Panc1 (cell line): ENCODE results near the gene LSM4. TPM values are rescaled to one million over a fixed set of nuclear protein-coding genes. Genes with fewer than 3 reads are reported as not detected.

ENCODE experiments used
- ATAC-seq: fragments of 200-7000 bp; cut with Tn5 transposase; 2 replicates; pipeline ENCODE4 v1.9.1; 2020; ENCODE audit warnings: mild to moderate bottlenecking, moderate library complexity
- BruUV-seq: library from RNA; stranded (reverse); fragments of 400-500 nt; replicated peaks from 2 replicates; lab custom pipeline; 2021; lab: Mats Ljungman, UMichigan
- CTCF ChIA-PET: fragments of 300-600 bp; sonication (Branson Sonifier 250); formaldehyde crosslinking; loops from one replicate; lab custom pipeline; 2022; ENCODE audit warnings: antibody characterized with exemption; lab: Charles Lee
- POLR2A ChIA-PET: fragments of 300-600 bp; sonication (Branson Sonifier 250); formaldehyde crosslinking; loops from one replicate; lab custom pipeline; 2022; ENCODE audit warnings: antibody characterized with exemption; lab: Charles Lee
- DNase-seq: peaks from one replicate; pipeline ENCODE4 v3.0.0-alpha.2; 2010; ENCODE audit warnings: low read depth, low spot score
- H3K27ac ChIP-seq: 2 replicates; pipeline ENCODE4 v1.5.1; 2011; ENCODE audit warnings: mild to moderate bottlenecking, low read length, inconsistent platforms
- H3K27me3 ChIP-seq: fragments of 200-500 bp; sonication (Bioruptor generic); 2 replicates; pipeline ENCODE4 v1.6.0; 2014; ENCODE audit warnings: low read length, inconsistent platforms; ENCODE audit not compliant: control insufficient read depth, insufficient read depth
- H3K36me3 ChIP-seq: fragments of 200-500 bp; sonication (Bioruptor generic); 2 replicates; pipeline ENCODE4 v1.5.1; 2014; ENCODE audit warnings: inconsistent platforms, mild to moderate bottlenecking, low read length, moderate library complexity; ENCODE audit not compliant: control insufficient read depth, insufficient read depth
- H3K4me1 ChIP-seq: 2 replicates; pipeline ENCODE4 v1.5.1; 2011; ENCODE audit warnings: inconsistent platforms, mild to moderate bottlenecking, low read length, moderate library complexity; ENCODE audit not compliant: control insufficient read depth, insufficient read depth
- H3K4me3 ChIP-seq, 2 experiments: 2 replicates each; pipeline ENCODE4 v1.5.1; 2011 to 2012; ENCODE audit warnings: low read depth in 2 of 2, low read length in 2 of 2, mild to moderate bottlenecking in 2 of 2, inconsistent platforms in 1 of 2, moderate library complexity in 1 of 2
- H3K9me3 ChIP-seq: fragments of 200-500 bp; sonication (Bioruptor generic); 2 replicates; pipeline ENCODE4 v1.5.1; 2014; ENCODE audit warnings: low read depth, mild to moderate bottlenecking, inconsistent platforms, low read length, moderate library complexity; ENCODE audit not compliant: control insufficient read depth, insufficient read depth
- CTCF ChIP-seq: fragments of 450-650 bp; IDR thresholded peaks from 2 replicates; pipeline ENCODE4 v1.5.1; 2017; ENCODE audit warnings: mild to moderate bottlenecking
- POLR2AphosphoS5 ChIP-seq: IDR thresholded peaks from 2 replicates; pipeline ENCODE4 v1.6.1; 2012; ENCODE audit warnings: mild to moderate bottlenecking, low read depth, low read length, moderate library complexity
- REST ChIP-seq, 2 experiments: IDR thresholded peaks; 2 replicates each; pipeline ENCODE4 v1.6.1; 2011 to 2012; ENCODE audit warnings: low read depth in 2 of 2, control low read depth in 1 of 2, low read length in 1 of 2, mild to moderate bottlenecking in 1 of 2, moderate library complexity in 1 of 2; ENCODE audit not compliant: insufficient read depth in 1 of 2
- SIN3A ChIP-seq: IDR thresholded peaks from 2 replicates; pipeline ENCODE4 v1.6.1; 2012; ENCODE audit warnings: low read depth, mild to moderate bottlenecking, low read length, moderate library complexity, borderline replicate concordance; ENCODE audit not compliant: insufficient read depth
- TCF7L2 ChIP-seq: IDR thresholded peaks from 2 replicates; pipeline ENCODE4 v1.6.1; 2011; ENCODE audit warnings: mild to moderate bottlenecking, low read depth, low read length, inconsistent platforms
- in situ Hi-C: cut with HindIII; loops from 2 replicates; pipeline ENCODE4 v1.10.0; 2016; ENCODE audit warnings: low sequenced_read_pairs, low pct_unique_long_range_greater_than_20kb
- intact Hi-C: fragments of 100-400 bp; cut with micrococcal nuclease; formaldehyde crosslinking; loops from one replicate; pipeline ENCODE4 v1.10.0; 2022; ENCODE audit not compliant: unreplicated experiment
- total RNA-seq: library from RNA; stranded (reverse); gene quantifications from one replicate; pipeline ENCODE4 v1.2.1, GENCODE V29; 2021; ENCODE audit not compliant: unreplicated experiment

The LSM4 gene
- total RNA-seq, 1 experiment from 2014 or later, result 209 TPM

- H3K27ac ChIP-seq, result no peak overlapping the region
- H3K4me3 ChIP-seq, result no peak overlapping the region
- in situ Hi-C loops, result no loop called here
- ChIA-PET CTCF (no interaction called here), POLR2A (no interaction called here)
- intact Hi-C loops, result no loop called here
- ATAC-seq, result no peak
- no peak for DNase-seq
- no peaks in the 10 kb centered on the region for H3K9me3 ChIP-seq
- H3K36me3 ChIP-seq, result no peaks in the 10 kb centered on the region
- no peaks in the 10 kb centered on the region for H3K27me3 ChIP-seq
- BruUV-seq, result no TSS peak
- H3K4me1 ChIP-seq, result peaks cover 26% of the 10 kb centered on the region
- TF ChIP-seq CTCF (no peak), POLR2AphosphoS5 (no peak), SIN3A (no peak), TCF7L2 (no peak), REST (IDR thresholded peaks at IDR 0.05; ENCODE audit: insufficient read depth in 1 of 2, low read depth in 2 of 2, low read length in 1 of 2) (no peak)
Measured at GRCh38 chr19:18298601-18299000, 24.3 kb downstream of the LSM4 start.

GRCh38 chr19:18297308-18297707, 25.6 kb downstream of the LSM4 start:
- ATAC-seq (no peak), DNase-seq (no peak)
- no peaks in the 10 kb centered on the region for H3K27me3 ChIP-seq
- no TSS peak for BruUV-seq
- no peak overlapping the region for H3K27ac ChIP-seq
- CTCF ChIA-PET, result no interaction called here
- peaks cover 27% of the 10 kb centered on the region for H3K4me1 ChIP-seq
- H3K4me3 ChIP-seq, result no peak overlapping the region
- POLR2A ChIA-PET, result no interaction called here
- intact Hi-C loops, result no loop called here
- H3K36me3 ChIP-seq, result no peaks in the 10 kb centered on the region
- no peak for TF ChIP-seq POLR2AphosphoS5
- TF ChIP-seq SIN3A, result no peak
- no peak for TF ChIP-seq REST (IDR thresholded peaks at IDR 0.05; ENCODE audit: insufficient read depth in 1 of 2, low read depth in 2 of 2, low read length in 1 of 2)
- no peak for TF ChIP-seq TCF7L2
- no peak for TF ChIP-seq CTCF
- in situ Hi-C loops, result no loop called here
- no peaks in the 10 kb centered on the region for H3K9me3 ChIP-seq
